Prostate gland (tissue), 2 donors: Measurements from ENCODE around the gene FCHSD2.

Experiments used
- CTCF ChIP-seq, 4 experiments: fragments of 200-600 bp in 2 of 4; fragments of 450-650 bp in 2 of 4; sonication (generic) in 2 of 4; IDR thresholded peaks; 1 replicate in 3 of 4; 2 replicates in 1 of 4; pipeline ENCODE4 v1.5.1; 2016 to 2019; ENCODE audit warnings: antibody characterized with exemption in 4 of 4, mild to moderate bottlenecking in 2 of 4, moderate library complexity in 2 of 4
- POLR2A ChIP-seq: fragments of 450-650 bp; IDR thresholded peaks from one replicate; pipeline ENCODE4 v1.6.1; 2016; ENCODE audit warnings: antibody characterized with exemption, mild to moderate bottlenecking
- POLR2AphosphoS5 ChIP-seq: sonication (generic); formaldehyde crosslinking; IDR thresholded peaks from one replicate; pipeline ENCODE4 v1.6.1; 2017; ENCODE audit warnings: antibody characterized with exemption

DNA sequence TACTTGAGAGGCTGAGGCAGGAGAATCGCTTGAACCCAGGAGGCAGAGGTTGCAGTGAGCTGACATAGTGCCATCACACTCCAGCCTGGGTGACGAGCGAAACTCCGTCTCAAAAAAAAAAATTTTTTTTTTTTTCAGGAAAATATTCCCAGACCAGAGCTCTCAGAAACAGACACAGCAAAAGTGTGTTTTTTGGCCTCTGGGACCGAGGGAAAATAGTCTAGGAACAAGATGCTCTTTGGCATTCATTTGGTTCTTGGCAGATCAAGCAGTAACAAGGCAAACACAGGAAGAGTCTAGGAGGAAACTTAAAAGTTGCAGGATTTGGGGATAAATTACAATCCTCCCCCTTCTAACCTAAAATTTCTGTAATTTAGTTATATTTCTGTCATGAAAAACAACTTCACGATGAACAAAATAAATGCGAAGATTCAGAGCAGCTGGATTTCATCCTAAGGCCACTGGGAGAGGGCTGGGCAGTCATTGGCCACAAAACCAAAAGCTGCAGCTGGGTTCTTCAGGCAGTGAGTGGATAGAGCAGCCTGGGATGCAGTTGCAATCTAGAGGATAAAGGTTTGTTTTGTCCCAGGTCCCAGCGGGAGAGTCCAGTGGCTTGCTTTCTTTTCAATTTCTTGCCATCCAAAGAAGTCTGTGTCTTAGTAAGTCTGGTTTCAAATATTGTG, 308.2 kb downstream of the FCHSD2 start:
- TF ChIP-seq CTCF (IDR thresholded peaks at IDR 0.05) (no peak), POLR2A (no peak), POLR2AphosphoS5 (peak; percentile 9)
